IMR-90 (cell line): Measurements from ENCODE around the gene PKP4. TPM values are rescaled to one million over a fixed set of nuclear protein-coding genes. Genes with fewer than 3 reads are reported as not detected.
A peak's percentile ranks its signal among the peaks of the same experiment; 100 is the strongest.

Source experiments
- ATAC-seq: fragments of 200-7000 bp; cut with Tn5 transposase; 2 replicates; pipeline ENCODE4 v1.9.1; 2020; ENCODE audit warnings: low read depth, mild to moderate bottlenecking, moderate library complexity
- BruUV-seq: library from RNA; stranded (reverse); fragments of 400-500 nt; replicated peaks from 2 replicates; lab custom pipeline; 2021; lab: Mats Ljungman, UMichigan
- CTCF ChIA-PET: fragments of 300-600 bp; formaldehyde crosslinking; extraction: SDS; loops from one replicate; lab custom pipeline; 2021; ENCODE audit warnings: antibody characterized with exemption; lab: Yijun Ruan, JAX
- POLR2A ChIA-PET: fragments of 300-600 bp; sonication (Branson Sonifier 250); formaldehyde crosslinking; loops from one replicate; lab custom pipeline; 2022; ENCODE audit warnings: antibody characterized with exemption; ENCODE audit not compliant: unreplicated experiment; lab: Charles Lee
- DNase-seq: peaks from one replicate; pipeline ENCODE4 v3.0.0; 2013
- H2AFZ ChIP-seq: replicated peaks from 2 replicates; pipeline ENCODE3; 2013; ENCODE audit warnings: low read length, mild to moderate bottlenecking; ENCODE audit not compliant: poor library complexity
- H2AK5ac ChIP-seq: 2 replicates; pipeline ENCODE4 v1.6.1; 2013; ENCODE audit warnings: low read depth, low read length, inconsistent platforms
- H2AK9ac ChIP-seq: replicated peaks from 2 replicates; pipeline ENCODE3; 2013; ENCODE audit warnings: mild to moderate bottlenecking, low read depth, low read length, moderate library complexity; ENCODE audit not compliant: poor library complexity
- H2BK120ac ChIP-seq: 2 replicates; pipeline ENCODE4 v1.6.1; 2013; ENCODE audit warnings: low read depth, low read length, inconsistent platforms
- H2BK15ac ChIP-seq: 3 replicates; pipeline ENCODE4 v1.6.1; 2013; ENCODE audit warnings: low read depth, low read length, inconsistent platforms
- H2BK20ac ChIP-seq: 2 replicates; pipeline ENCODE4 v1.6.1; 2013; ENCODE audit warnings: low read depth, mild to moderate bottlenecking, inconsistent platforms, low read length, moderate library complexity
- H2BK5ac ChIP-seq: 2 replicates; pipeline ENCODE4 v1.6.1; 2013; ENCODE audit warnings: mild to moderate bottlenecking, low read depth, low read length, inconsistent platforms; ENCODE audit not compliant: poor library complexity, severe bottlenecking
- H3K14ac ChIP-seq: replicated peaks from 2 replicates; pipeline ENCODE4 v1.6.1; 2013; ENCODE audit warnings: low read depth, low read length, inconsistent platforms
- H3K18ac ChIP-seq: 2 replicates; pipeline ENCODE4 v1.6.1; 2013; ENCODE audit warnings: low read depth, low read length, control low read depth
- H3K23ac ChIP-seq: 2 replicates; pipeline ENCODE4 v1.6.1; 2013; ENCODE audit warnings: low read depth, low read length, inconsistent platforms
- H3K27ac ChIP-seq: 2 replicates; pipeline ENCODE4 v1.5.1; 2013; ENCODE audit warnings: mild to moderate bottlenecking, control low read depth, low read length; ENCODE audit not compliant: insufficient read depth
- H3K27me3 ChIP-seq: 2 replicates; pipeline ENCODE4 v1.6.1; 2013; ENCODE audit warnings: low read length; ENCODE audit not compliant: control insufficient read depth, insufficient read depth
- H3K36me3 ChIP-seq: 2 replicates; pipeline ENCODE4 v1.6.1; 2013; ENCODE audit warnings: low read length, mixed read lengths; ENCODE audit not compliant: control insufficient read depth, insufficient read depth
- H3K4ac ChIP-seq: 2 replicates; pipeline ENCODE4 v1.6.1; 2013; ENCODE audit warnings: low read depth, low read length, inconsistent platforms
- H3K4me1 ChIP-seq: 2 replicates; pipeline ENCODE4 v1.6.1; 2013; ENCODE audit warnings: low read length, mixed read lengths; ENCODE audit not compliant: control insufficient read depth, insufficient read depth
- H3K4me2 ChIP-seq: 2 replicates; pipeline ENCODE4 v1.6.1; 2013; ENCODE audit warnings: low read depth, mild to moderate bottlenecking, control low read depth, low read length, moderate library complexity
- H3K4me3 ChIP-seq: 2 replicates; pipeline ENCODE4 v1.5.1; 2013; ENCODE audit warnings: low read depth, mild to moderate bottlenecking, control low read depth, low read length, moderate library complexity; ENCODE audit not compliant: insufficient read depth
- H3K56ac ChIP-seq: 2 replicates; pipeline ENCODE4 v1.6.1; 2013; ENCODE audit warnings: low read length, inconsistent platforms; ENCODE audit not compliant: insufficient read depth; ENCODE audit errors: extremely low read depth
- H3K79me1 ChIP-seq, 2 experiments: 2 replicates each; pipeline ENCODE4 v1.6.1; 2013; ENCODE audit warnings: low read length in 2 of 2, inconsistent platforms in 1 of 2, low read depth in 1 of 2
- H3K9ac ChIP-seq: 2 replicates; pipeline ENCODE4 v1.6.1; 2013; ENCODE audit warnings: low read depth, low read length, control low read depth
- H3K9me1 ChIP-seq: 2 replicates; pipeline ENCODE4 v1.6.1; 2013; ENCODE audit warnings: low read length, inconsistent platforms; ENCODE audit not compliant: insufficient read depth
- H3K9me3 ChIP-seq: 2 replicates; pipeline ENCODE4 v1.6.1; 2013; ENCODE audit warnings: low read length; ENCODE audit not compliant: control insufficient read depth, insufficient read depth
- H4K20me1 ChIP-seq: 2 replicates; pipeline ENCODE4 v1.6.1; 2013; ENCODE audit warnings: low read length, inconsistent platforms; ENCODE audit not compliant: insufficient read depth
- H4K5ac ChIP-seq: 2 replicates; pipeline ENCODE4 v1.6.1; 2013; ENCODE audit warnings: mild to moderate bottlenecking, low read depth, low read length, control low read depth
- H4K8ac ChIP-seq, 2 experiments: 2 replicates each; pipeline ENCODE4 v1.6.1; 2013; ENCODE audit warnings: low read depth in 2 of 2, low read length in 2 of 2, control low read depth in 1 of 2, inconsistent platforms in 1 of 2
- H4K91ac ChIP-seq: 2 replicates; pipeline ENCODE4 v1.6.1; 2013; ENCODE audit warnings: low read depth, low read length, inconsistent platforms; ENCODE audit not compliant: insufficient read depth
- MAFK ChIP-seq: IDR thresholded peaks from 2 replicates; pipeline ENCODE4 v1.6.1; 2012; ENCODE audit warnings: low read depth, low read length, improper control_type of control experiment
- NFE2L2 ChIP-seq: fragments of 150-350 bp; IDR thresholded peaks from 2 replicates; pipeline ENCODE4 v1.6.1; 2016; ENCODE audit warnings: low read depth, mild to moderate bottlenecking, low read length
- SMC3 ChIP-seq: fragments of 150-350 bp; IDR thresholded peaks from 2 replicates; pipeline ENCODE4 v1.6.1; 2016; ENCODE audit warnings: low read depth, mild to moderate bottlenecking, antibody characterized with exemption, low read length, moderate library complexity
- WGBS, 2 experiments: methylation state at CpG; one replicate each; pipeline versions ENCODE4 v1.1.5 to v1.1.7; 2013; ENCODE audit warnings: missing lambda C conversion rate in 2 of 2; ENCODE audit not compliant: insufficient read length in 1 of 2; ENCODE audit errors: extremely low coverage in 2 of 2; 5-methylcytosine and 5-hydroxymethylcytosine counted together
- dilution Hi-C: fragments of 300-500 bp; cut with HindIII; formaldehyde crosslinking; loops from one replicate; pipeline ENCODE4 v1.14.3; 2018; ENCODE audit warnings: low sequenced_read_pairs; ENCODE audit not compliant: unreplicated experiment
- in situ Hi-C: fragments of 300-500 bp; cut with MboI; formaldehyde crosslinking; loops from 3 replicates; pipeline ENCODE4 v1.14.3; 2019; ENCODE audit warnings: low sequenced_read_pairs, inconsistent platforms, mixed read lengths
- intact Hi-C: fragments of 100-400 bp; cut with micrococcal nuclease; formaldehyde crosslinking; loops from 2 replicates; pipeline ENCODE4 v1.10.0; 2022
- polyA plus RNA-seq, 3 experiments: library from polyadenylated mRNA; depleted of rRNA; stranded (reverse); fragments of >200 nt; gene quantifications; 2 replicates each; pipeline ENCODE4 v1.2.3, GENCODE V29; 2012; ENCODE audit warnings: low replicate concordance in 1 of 3
- total RNA-seq: library from RNA; depleted of rRNA; stranded (reverse); fragments of >200 nt; gene quantifications from 2 replicates; pipeline ENCODE4 v1.2.3, GENCODE V29; 2012
- TF ChIP-seq, protein P1 (sequence below): fragments of 150-350 bp; IDR thresholded peaks from 2 replicates; pipeline ENCODE4 v1.6.1; 2017; ENCODE audit warnings: mild to moderate bottlenecking, antibody characterized with exemption, low read length, low read depth
- TF ChIP-seq, protein P2 (sequence below): conservative IDR thresholded peaks from 2 replicates; pipeline ENCODE4 v1.5.1; 2012; ENCODE audit warnings: mild to moderate bottlenecking, low read depth, low read length, improper control_type of control experiment

PKP4 gene
- total and polyA plus RNA-seq, 2 of the 4 experiments (the other 2 are of a cell fraction) = 20.1 to 37.8 TPM

DNA sequence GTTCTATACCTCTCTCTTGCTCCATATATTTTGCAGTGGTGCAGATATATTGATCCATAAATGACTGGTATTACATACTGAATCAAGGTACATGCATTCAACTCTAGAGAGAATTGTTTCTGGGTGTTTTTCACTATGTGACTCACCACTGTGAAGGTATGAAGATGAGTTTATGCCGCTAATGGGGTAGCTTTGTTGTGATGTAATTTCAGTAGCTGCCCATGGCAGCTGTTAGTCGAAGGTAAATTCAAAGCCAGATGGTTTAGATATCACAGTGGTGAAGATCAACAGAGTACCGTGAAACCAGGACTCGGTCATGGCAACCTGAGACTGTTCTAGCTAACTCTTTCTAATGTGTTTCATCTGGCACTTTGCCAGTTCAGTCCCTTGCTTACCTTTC, 50.4 kb downstream of the PKP4 start:
- in situ Hi-C loops = no loop called here
- Histone ChIP-seq H4K20me1 (0 out of 2 replicates have a peak, but pooled peaks cover 4% of the 10 kb centered on the region), H3K79me1 (peaks cover 17 to 37% of the 10 kb centered on the region in 2 experiments), H2AK9ac (no peak overlapping the region), H2BK20ac (no peak overlapping the region), H2BK15ac (0 out of 3 replicates have a peak overlapping the region, but pooled peaks have one; percentile 1), H3K18ac (no peak overlapping the region), H4K8ac (no peak overlapping the region), H3K36me3 (no peaks in the 10 kb centered on the region), H4K5ac (no peak overlapping the region), H3K9ac (no peak overlapping the region), H3K9me1 (peaks cover 9% of the 10 kb centered on the region; the same call in 1 of the 2 replicates), H3K4me2 (no peak overlapping the region), H3K27ac (no peak overlapping the region), H3K4ac (no peak overlapping the region), H2AK5ac (no peak overlapping the region), H3K14ac (no peak overlapping the region), H4K91ac (no peak overlapping the region), H2BK5ac (no peak overlapping the region), H3K56ac (no peak overlapping the region), H3K4me3 (no peak overlapping the region), H3K27me3 (no peaks in the 10 kb centered on the region), H3K9me3 (no peaks in the 10 kb centered on the region), H3K23ac (no peak overlapping the region), H3K4me1 (peaks cover 9% of the 10 kb centered on the region), H2AFZ (no peak overlapping the region), H2BK120ac (no peak overlapping the region)
- no peak for TF ChIP-seq SMC3
- TF ChIP-seq, protein P1, sequence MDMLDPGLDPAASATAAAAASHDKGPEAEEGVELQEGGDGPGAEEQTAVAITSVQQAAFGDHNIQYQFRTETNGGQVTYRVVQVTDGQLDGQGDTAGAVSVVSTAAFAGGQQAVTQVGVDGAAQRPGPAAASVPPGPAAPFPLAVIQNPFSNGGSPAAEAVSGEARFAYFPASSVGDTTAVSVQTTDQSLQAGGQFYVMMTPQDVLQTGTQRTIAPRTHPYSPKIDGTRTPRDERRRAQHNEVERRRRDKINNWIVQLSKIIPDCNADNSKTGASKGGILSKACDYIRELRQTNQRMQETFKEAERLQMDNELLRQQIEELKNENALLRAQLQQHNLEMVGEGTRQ = no peak
- TF ChIP-seq MAFK = no peak
- TF ChIP-seq, protein P2, sequence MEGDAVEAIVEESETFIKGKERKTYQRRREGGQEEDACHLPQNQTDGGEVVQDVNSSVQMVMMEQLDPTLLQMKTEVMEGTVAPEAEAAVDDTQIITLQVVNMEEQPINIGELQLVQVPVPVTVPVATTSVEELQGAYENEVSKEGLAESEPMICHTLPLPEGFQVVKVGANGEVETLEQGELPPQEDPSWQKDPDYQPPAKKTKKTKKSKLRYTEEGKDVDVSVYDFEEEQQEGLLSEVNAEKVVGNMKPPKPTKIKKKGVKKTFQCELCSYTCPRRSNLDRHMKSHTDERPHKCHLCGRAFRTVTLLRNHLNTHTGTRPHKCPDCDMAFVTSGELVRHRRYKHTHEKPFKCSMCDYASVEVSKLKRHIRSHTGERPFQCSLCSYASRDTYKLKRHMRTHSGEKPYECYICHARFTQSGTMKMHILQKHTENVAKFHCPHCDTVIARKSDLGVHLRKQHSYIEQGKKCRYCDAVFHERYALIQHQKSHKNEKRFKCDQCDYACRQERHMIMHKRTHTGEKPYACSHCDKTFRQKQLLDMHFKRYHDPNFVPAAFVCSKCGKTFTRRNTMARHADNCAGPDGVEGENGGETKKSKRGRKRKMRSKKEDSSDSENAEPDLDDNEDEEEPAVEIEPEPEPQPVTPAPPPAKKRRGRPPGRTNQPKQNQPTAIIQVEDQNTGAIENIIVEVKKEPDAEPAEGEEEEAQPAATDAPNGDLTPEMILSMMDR = no peak
- TF ChIP-seq NFE2L2 = no peak
- CTCF ChIA-PET = no interaction called here
- POLR2A ChIA-PET = no interaction called here
- ATAC-seq (no peak), DNase-seq (no peak)
- 100% methylated on average over 1 of the region's 4 CpGs; no CpG with 5 or more reads in 1 of the 2 experiments for WGBS, 2 experiments
- BruUV-seq = no TSS peak
- dilution Hi-C loops = no loop called here
- intact Hi-C loops = no loop called here
